HG02943 (cell line): Measurements from ENCODE around the gene MGAT4C.

Source experiments
- ATAC-seq: cut with Tn5 transposase; IDR thresholded peaks from one replicate; pipeline ENCODE4 v1.9.1; 2021; ENCODE audit warnings: mild to moderate bottlenecking, low read depth, moderate library complexity; ENCODE audit not compliant: unreplicated experiment

The MGAT4C gene

DNA sequence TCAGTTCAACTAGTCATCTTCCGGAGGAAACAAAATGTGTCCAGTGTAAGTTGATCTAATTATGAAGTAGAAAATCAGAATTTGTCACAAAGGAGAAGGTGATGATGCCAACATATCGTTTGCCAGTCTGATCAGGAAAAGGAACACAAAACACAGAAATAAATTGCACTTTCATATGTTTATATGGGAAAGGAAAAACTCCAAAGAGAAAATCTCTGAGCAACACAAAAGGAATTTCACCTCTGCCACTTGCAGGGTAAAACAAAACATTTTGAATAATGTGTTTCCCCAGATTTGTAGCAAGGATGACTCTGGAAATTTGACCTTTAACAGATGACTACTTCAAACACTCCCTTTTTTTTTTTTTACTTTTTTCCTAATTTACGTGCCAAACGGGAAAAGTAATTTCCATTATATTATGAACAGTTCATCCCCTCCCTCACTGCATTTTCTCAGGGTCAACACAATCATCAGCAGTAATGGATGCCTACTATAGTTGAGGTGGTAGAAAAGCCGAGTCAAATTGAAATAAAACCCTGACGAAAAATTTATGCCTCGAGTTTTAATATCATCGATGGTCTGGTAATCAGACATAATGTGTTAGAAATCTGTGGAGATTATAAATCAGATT, 25.6 kb downstream of the MGAT4C start:
- ATAC-seq = no peak

DNA sequence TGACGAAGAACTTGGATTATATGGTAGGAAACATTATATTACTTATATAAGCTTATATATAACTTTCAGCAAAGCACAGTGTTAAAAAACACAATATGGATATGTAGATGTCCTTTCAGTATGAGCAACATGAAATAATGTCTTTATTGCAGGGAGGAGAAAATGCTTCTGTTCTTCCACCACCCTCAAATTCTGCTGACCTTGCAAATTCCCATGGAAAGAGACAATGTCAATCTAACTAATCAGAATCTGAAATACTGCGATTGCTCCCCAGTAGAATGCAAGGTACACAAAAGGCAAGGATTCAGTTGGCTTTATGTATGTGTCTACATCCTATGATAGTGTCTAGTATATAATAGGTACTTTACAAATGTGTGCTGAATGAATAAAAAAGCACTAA, 26.4 kb downstream of the MGAT4C start:
- no peak for ATAC-seq

DNA sequence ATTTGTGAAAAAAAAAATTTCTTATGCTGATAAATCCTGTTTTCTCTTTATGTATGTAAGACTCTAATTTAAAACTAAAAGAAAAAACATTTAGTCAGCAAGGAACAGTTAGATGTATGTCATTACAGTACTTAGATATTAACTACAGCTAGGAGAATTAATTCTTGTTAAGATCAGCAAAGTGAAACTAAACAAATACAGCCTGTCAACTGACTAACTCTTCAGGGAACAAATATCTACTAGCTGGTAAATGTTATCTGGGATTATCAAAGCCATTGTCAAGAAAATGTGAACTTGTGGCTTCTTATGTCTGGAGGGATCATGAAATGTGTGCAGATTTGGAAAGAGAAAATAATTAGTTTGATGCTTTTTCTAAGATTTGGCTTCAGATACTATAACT, 27.5 kb downstream of the MGAT4C start:
- no peak for ATAC-seq

DNA sequence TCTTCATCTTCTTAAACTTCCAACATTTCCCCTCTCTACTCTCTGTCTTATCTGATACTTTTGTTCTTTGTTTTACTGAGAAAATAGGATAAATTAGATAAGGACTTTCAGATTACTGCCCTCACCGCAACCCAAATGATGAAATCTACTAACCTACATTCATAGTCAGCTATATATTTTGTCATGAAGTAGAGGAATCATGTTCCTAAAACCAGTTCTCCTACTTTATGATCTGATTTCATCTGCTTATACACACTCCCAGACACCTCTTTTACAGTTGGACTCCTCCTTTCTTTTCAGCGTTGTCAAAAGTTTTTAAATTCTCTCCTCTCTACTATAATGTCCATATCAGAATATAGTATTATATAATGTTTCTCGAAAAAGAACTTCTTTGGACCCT, 29.7 kb downstream of the MGAT4C start:
- no peak for ATAC-seq

DNA sequence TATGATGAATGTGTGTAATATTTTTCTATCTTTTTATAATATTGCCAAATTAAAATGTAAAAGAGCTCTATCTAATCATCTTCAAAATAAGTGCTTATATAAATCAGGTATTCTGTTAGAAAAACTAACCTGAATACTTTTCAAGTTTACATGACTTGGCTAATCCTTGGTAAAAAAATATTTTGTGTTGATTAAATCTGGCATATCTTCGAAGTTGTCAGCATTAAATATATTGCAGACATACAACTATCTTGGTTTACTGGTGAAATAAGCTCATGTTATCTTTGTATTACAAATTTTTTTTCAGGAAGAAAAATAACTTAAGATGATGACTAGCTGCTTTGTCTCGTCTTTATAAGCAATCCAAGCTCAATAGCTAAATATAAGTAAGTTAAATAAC, 39.6 kb downstream of the MGAT4C start:
- ATAC-seq = no peak

DNA sequence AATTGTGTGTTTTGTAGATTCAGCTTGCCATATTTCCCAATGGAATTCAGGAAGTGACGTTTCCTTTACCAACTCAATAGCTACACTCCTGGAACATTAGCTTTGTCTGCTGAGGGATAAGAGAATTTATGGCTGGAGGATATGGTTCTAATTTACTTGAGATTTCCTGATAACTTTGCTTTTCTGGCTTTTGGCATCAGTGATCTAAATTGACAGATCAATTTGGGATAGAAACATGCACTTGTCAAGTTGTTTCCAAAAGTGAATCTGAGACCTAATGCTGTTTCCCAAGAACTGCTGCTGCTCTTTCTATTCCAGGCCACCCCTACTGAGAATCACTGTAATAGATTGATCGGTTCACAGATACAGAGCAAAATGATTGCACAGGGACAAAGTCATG, 43.2 kb downstream of the MGAT4C start:
- no peak for ATAC-seq

DNA sequence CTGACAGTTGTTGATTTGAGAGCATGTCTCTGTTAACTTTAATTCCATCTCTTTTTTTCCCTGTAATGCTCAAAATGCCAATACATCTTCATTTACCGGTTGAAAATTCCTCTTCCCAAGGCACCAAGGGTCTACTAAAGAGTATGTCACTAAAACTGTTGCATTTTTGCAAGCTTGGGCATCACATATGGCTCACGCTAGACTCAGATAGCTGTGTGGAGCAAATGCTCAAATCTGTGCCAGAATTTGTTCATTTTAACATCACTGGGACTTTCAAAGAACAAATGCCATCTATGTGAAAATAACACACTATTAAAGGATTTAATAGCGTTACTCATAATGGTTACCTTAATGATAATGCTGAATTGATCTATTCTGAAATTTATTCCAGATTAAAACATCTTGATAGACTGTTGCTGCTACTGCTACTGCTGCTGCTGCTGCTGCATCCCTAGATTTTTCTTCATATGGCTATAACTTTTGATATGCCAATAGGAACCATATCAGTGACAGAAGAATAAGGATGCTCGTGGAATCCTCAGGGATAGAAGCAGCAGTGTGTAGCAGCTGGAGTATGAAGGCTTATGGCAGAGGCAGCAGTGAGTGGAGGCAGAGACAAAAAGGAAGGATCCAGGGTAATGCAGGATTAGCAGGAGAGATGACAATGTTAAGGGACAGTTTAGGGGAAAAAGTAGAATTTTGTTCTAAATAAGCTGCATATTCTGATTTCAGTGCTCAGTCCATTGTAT, 57.3 kb downstream of the MGAT4C start:
- ATAC-seq = no peak

DNA sequence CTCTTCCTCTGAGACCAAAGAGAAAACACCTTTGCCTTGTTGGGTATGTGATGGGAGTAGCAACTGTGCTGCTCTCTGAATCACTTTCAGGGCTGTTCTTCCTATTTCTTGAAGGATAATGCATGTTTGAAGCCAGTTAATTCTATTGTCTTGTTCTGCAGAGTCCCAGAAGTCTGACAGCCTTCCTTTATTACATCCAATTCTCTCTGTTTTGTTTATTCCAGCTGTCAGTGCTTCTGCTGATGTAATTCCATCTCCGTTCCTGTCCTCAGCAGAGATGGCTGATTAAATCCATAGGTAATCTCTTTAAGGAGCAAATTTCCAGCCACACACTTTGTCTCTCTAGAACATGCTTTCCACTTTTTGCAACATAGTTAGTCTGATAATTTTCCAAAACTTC, 59.7 kb downstream of the MGAT4C start:
- no peak for ATAC-seq

DNA sequence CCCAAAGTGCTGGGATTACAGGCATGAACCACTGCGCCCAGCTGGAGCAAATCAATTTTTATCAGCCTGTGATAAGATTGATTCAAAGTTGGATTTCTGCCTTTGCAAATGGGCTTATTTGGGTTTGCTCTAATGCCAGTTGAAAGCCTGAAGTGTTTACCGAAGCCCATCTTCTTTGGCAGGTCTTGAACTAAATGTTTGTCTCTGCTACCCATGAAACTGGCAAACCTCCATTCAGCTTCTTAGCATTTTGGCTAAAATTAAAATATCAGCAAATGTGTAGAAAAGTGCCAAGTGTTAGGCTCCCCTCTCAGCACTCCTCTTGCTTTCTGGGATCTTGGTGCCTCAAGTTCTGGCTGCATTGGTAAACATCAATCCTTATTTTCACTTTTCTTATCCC, 61.5 kb downstream of the MGAT4C start:
- no peak for ATAC-seq

DNA sequence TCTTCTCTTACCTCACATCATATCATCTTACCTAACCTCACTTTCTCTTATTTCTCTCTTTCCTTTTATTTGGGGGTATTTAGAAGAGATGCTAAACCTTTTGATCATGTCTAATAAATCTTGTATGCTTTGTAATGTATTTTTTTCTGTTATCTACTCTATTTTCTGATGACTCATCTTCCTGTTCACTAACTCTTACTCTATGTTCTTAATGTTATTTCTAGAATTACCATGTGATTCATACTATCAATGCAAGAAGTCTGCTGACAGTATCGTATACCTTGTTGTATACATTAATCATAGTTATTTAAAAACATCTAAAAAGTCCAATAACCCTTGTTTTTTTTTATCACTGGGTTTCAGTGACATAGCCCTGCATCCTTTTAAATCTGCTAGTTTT, 62.3 kb downstream of the MGAT4C start:
- no peak for ATAC-seq

DNA sequence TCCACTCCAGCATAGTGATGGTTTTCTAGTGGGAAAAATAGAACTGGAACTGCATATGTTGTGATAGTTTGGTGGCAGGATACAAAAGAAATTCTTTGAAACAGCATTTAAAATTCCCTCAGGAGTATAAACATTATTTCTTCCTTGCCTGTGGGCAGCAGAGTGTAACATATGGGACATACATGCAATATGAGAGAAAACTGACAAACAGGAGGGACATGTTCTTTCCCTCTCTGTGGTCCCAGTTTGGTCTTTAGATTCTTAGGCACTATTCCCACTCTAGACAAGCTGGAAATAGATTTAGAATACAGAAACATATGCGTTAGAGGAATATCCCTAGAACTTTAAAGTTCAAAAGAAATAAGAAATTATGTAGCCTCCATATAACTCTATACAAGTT, 68.0 kb downstream of the MGAT4C start:
- ATAC-seq = no peak

DNA sequence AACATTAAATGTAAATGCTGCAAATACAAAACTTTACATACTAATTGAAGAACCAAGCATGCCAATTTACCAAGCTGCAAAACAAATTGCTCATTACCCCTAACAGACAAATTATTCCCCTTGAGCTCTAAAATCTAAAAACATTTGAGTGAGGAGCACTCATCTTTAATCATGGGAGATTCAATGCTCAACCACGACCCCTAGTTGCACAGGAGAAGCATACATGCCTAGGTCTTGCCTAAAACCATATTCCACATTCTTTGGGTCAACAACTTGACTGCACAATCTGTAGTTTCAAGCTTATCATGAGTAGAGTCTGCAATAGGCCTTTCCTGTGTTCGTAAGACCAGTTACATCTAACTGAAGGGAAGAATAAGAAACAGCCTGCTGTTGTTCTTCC, 69.7 kb downstream of the MGAT4C start:
- no peak for ATAC-seq

DNA sequence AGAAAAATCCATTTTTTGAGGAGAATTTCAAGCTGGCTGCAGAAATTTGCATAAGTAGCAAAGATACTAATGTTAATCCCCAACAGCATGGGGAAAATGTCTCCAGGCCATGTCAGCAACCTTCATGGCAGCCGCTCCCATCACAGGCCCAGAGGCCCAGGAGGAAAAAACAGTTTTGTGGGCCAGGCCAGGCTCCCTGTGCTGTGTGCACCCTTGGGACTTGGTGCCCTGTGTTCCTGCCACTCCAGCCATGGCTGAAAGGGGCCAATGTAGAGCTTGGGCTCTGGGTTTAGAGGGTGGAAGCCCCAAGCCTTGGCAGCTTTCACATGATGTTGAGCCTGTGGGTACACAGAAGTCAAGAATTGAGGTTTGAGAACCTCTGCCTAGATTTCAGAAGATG, 76.3 kb downstream of the MGAT4C start:
- ATAC-seq = no peak

DNA sequence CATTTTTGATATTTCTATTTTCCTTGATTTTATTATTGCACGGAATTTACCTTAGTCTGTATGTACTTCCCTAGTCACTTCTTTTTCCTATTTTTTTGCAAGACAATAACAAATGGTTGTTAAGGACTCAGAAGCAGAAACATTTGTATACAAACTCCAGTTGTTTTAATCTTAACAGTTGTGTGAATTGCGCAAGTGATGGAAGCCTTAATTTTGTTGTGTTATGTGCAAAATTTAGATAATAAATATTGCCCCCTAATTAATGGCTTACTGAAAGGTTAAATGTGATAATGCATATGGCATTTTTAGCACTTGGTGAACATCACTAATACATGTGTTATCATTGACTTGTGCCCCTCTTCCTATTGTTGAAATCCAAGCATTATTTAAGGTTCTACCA, 82.0 kb downstream of the MGAT4C start:
- ATAC-seq = no peak

DNA sequence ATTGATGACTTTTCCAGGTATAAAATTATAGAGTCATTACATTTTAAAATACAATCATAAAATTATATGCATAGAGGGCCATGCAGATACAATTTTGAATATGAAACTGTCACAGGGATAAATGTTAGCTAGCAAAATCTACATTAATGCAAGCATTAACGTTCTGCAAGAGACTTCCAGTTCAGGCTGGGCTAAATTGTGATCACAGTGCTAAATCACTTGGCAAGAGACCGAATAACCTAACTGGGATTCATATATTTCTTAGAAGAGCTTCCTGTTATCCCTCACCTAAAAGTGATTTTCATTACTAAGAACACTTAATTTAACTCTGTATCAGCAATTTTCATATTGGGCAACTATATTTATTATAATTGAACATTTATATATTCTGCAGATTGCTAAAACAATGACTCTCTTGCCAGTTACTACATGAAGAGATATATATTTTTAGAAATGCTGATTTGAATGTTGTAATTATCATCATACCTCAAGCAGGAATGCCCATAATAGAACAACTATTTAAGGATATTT, 83.2 kb downstream of the MGAT4C start:
- ATAC-seq = no peak

DNA sequence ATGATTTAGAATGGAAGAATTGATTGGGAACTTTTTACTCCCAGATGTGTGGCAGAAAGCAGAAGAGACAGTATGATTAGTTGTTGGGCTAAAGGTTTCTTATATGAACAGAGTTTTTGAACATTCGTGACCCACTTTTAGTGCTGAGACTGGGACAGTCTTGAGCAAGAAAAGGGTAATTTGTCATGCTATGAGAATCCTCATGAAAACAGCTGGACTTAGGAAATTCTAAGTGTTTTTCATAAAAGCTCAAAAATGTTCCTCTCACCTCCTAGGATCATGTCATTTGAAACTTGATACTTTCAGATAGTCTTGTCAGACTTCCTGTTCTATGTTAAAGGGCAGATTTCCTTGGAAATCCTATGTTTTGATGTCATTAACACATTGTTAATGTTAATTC, 86.1 kb downstream of the MGAT4C start:
- no peak for ATAC-seq

DNA sequence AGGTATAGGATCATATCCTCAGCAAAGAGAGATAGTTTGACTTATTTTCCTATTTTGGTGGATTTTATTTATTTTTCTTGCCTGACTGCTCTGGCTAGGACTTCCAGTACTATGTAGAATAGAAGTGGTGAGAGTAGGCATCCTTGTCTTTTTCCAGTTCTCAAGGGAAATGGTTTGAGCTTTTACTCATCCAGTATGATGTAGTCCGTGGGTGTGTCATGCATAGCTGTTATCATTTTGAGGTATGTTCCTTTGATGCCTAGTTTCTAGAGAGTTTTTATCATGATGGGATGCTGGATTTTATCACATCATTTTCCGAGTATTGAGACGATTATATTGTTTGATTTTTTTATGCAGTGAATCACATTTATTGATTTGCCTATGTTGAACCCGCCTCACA, 97.2 kb downstream of the MGAT4C start:
- no peak for ATAC-seq

DNA sequence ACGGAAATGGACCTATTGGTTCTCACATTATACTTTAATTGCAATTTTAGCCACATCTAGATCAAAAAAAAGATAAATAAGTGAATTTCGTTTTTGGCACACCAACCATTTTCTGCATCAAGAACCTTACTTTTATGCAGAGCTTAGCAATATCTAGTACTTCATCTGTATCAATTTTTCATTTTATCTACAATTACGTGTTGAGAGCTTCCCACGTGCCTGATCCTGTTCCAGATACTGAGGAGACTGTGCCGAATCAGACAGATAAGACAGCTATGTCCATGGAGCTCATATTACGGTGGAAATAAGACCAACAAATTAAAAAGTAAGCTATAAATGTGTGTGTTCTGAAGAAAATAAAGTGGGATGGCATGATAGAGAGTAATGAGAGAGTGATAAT, 101.6 kb downstream of the MGAT4C start:
- ATAC-seq = no peak

DNA sequence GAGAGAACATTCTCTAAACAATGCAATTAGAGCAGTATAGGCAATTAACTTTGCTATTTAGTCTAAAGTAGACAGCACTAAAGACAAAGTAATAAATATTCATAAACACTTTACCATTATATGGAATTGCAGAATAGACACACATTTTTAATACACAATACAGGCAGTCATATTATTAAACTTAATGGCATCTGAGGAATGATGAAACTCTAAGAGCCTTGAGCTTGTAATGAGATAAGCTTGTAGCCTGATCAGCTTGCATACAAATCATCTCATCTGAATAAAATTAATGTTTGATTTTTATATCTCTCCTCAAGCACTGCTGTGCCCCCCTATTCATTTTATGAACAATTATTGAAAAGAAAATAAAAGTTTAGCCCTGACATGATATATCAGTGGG, 107.6 kb downstream of the MGAT4C start:
- ATAC-seq = no peak

DNA sequence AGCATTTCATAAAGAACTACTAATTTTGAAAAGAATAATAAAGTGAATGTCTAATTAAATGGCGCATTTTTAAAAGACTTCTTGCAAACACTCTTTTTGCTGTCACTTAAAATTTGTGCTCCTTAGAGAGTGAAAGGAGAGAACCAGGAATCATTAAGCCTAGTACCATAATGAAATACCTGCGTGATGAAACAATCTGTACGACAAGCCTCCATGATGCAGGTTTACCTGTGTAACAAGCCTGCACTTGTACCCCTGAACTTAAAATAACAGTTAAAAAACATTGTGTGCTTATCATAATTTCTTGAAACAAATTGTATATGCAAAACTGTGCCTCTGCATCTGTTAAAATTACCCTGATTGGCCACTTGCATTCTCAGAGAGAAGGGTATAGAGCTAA, 108.1 kb downstream of the MGAT4C start:
- no peak for ATAC-seq

DNA sequence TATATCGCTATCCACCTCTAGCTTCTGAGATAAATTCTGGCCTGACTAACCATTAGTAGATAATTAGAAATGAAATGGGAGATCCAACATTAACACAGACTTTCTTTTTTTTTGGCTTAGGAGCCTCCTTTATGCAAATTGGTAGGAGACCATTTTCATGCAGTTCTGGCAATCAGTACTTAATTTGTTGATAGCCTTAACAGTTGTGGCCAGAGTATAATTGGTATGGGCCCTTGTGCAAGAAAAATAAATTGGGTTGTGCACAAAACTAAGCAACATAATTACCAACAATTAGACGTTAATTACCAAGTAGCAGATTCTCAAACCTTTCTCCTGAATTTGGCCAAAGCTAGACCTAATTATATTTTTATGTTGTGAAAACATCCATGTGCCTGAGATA, 111.0 kb downstream of the MGAT4C start:
- no peak for ATAC-seq

DNA sequence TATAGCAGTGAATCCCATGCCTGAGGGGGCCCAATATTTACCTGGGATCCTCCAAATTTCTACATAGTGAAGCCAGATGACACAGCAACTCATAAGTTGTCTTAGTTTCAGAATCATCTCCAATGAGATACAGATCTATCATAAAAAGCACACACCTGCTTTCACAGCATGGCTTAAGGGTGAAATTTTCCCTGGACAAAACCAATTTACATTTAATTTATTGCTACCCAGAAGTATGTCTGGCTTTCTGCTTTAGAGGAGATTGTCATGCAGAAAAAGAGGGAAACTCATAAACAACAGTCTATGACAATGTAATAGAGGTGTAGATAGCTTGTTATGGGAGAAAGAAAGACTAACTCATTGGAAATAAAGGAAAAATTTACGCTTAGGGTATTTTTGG, 113.0 kb downstream of the MGAT4C start:
- no peak for ATAC-seq
